ENCODE data around the gene AUNIP.

The AUNIP gene

DNA sequence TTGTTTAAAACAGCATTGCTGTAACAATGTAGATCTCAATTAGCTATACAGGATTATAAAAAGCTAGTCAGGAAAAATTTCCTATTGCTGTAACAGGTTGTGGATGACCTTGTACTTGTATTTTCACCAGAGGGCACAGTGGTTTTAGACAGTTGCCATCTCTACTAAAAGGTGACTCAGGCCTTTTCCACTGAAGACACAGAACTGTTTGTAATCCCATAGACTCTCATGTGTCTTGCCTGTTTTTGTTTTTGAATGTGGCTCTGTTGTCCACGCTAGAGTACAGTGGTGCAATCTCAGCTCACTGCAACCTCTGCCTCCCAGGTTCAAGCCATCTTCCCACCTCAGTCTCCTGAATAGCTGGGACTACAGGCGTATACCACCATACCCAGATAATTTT is 33.7 kb downstream of the AUNIP start:
- DNase-seq: no peak

DNA sequence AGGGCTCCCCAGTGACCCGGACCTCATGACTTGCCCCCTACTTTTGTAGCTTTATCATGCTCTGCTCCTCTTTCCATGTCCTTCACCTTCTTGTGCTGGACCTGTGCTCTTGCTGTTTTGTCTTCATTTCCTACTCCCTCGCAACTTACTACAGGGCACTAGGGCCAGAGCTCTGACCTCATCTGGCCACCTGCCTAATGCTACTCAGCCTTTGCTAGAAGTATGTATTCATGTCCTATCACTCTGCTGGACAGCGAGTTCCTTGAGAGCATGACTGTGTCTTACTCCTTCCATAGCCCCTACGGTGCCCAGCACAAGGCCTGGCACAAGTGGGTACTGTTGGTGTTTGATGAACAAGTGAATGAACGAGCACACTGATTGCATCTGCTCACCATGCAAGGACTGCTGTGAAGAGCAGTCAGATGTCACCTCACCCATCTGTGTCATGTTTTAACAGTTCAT is 37.6 kb downstream of the AUNIP start:
- no peak for DNase-seq

DNA sequence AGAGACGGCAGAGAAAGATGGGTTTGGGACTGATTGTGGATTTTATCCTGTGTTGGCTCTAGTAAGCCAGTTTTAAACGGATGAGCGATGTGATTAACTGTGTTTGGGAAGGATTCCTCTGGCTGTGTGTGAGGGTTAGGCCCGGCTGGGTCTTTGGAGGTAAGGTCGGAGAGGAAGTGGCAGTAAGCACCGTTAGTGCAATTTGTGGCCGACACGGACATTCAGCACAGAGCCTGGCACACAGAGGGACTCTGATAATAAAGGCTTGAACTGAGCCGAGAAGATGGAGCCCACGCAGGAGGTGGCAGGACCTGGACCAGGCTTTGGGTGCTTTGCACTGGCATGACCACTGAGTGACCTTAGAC is 38.2 kb downstream of the AUNIP start:
- no peak for DNase-seq

DNA sequence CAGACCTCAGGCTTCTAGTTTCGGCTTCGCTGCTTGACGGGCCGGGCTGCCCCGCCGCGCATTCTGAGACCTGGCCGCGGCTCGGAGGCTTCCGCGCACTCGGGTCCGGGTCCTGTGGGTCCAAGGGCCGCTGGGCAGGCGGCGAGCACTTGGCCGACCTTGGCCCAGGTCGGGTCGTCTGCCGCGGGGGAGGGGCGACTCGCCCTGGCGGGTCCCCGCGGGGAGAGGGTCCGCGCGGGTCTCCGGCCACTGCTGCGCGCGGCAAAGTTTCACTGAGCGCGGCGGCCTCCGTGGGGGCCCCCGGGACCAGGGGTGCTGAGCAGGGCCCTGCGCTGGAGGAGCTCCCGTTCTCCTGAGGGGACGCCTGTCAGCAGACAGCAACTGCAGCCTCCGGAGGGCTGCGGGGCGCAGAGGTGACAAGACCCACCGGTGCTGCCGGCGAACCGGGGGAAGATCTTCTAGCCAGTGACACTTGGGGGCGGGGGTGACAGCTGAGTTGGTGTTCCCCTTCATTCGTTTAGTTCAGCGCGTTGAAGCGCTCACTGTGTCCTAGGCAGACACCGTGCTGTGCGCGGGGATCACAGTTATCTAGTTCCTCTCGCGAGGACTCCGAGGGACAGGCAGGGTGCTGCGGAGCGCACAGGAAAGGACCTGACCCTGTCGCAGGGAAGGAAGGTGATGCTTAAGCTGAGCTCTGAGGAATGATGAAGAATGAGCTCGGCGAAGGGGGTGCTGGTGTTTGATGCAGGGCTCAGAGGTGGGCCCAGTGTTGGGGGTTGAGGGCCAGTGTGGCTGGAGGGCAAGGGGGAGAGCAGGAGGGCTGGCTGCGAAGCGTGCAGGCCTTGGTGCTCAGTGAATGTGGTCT is 38.8 kb downstream of the AUNIP start:
- peak; percentile 71 for DNase-seq

DNA sequence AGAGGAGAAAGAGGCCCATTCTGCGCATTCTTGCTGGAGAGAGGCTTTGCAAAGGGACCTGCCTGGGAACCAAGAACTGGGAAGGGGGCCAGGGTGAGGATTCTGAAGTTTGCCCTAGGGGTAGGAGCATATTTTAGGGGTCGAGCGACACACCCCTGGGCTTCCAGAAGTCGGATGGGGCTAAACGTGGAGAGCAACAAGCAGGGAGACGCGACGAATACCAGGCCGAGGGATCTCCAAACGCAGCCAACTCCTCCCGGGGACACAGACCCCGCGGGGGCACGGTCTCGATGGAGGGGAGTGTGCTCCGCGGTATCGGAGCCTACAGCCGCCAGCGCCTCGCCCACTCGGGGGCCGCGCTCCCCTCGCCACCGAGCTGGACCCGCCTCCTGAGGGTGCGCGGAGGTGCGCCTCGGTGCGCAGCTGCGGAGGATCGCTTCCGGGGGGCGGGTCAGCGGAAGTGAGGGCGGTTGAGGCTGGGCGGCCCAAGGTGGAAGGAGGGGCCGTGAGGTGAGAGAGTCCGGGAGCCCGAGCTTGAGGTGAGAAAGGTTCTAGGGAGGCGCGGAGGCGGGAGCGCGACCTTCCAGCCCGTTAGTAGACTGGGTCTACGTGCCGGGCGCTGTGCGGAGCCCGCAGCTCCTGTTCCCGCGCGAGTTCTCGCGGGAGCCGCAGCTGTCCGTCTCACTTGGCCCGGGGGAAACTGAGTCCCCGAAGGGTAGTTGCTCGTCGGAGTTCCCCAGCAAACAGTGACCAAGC is 39.6 kb downstream of the AUNIP start, which contains the start of gene MTFR1L:
Gene MTFR1L, plus strand, starts transcription at position 464 of the 756 bp plus-strand sequence. CDS start 3,151 bp downstream, outside the sequence.
- peak; percentile 93 for DNase-seq

DNA sequence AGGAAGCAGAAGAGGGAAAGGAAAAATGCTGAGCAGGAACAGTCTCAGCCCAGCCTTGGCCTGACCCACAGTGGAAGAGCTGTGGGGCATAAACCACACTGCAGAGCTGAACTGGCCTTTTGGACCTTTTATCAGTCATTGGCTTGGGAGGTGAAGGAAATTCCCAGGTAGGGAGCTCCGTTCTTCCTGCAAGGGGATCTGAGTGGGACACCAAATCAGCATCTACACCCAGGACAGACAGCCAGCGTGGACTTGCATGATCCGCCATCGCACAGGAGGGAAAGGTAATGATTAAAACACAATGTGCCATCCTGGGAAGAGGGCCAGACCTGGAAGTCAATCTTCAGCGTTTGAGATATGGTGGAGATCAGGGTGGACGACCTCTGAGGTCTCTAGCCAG is 40.7 kb downstream of the AUNIP start:
- DNase-seq: no peak

DNA sequence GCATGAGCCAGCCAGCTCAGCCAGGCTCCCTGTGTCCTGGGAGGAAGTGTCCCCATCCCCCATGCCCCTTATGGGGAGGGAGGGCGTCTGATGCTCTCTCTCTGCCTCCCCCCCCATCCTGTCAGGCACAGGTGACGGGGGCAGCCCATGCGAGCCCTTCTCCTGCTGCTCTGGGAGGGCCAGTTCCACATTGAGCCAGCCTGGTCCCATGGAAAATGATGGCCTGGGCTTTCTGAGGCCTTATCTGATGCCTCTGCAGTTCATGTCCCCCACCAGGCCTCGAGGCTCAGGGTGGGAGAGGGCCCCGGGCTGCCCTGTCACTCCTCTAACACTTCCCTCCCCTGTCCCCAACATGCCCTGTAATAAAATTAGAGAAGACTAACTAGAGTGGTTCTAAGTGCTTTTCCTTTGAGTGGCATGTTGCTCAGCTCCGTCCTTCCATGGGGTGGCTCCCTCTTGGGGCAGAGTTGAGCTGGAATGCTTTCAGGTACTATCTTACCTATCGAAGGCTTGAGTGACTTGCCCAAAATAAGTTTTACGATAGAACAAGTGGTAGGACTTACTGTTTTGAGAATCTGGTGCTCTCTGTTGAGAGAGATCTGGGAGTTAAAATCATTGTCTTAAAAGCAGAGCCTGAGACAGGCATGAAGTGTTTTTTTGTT is 41.3 kb downstream of the AUNIP start:
- DNase-seq: no peak

DNA sequence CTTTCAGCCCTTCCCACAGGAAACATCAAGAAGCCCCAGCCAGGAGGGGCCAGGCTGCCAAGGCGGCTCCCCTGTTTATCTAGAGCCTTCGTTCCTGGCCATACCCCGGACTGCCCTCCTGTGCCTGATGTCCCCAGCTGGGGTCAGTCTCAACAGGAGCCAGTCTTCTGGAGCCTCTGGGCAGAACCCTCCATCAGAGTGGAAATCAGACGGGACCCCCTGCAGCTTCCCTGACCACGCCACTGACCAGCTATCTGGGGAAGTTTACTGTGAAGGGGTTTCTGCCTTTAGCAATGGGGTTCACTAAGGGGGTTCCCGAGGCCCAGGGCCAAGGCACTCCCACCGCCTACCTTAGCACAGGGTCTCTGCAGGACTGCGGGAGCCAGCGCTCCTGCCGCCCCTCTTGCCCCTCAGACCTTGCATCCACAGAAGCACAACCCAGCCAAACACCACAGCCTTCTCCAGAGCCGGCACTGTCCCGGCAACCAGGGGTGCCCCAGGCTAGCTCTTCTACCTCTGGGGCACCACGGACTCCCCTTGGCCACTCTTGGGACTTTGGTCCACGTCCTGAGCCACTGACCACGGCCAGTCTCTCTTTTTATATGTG is 43.0 kb downstream of the AUNIP start:
- DNase-seq: no peak

DNA sequence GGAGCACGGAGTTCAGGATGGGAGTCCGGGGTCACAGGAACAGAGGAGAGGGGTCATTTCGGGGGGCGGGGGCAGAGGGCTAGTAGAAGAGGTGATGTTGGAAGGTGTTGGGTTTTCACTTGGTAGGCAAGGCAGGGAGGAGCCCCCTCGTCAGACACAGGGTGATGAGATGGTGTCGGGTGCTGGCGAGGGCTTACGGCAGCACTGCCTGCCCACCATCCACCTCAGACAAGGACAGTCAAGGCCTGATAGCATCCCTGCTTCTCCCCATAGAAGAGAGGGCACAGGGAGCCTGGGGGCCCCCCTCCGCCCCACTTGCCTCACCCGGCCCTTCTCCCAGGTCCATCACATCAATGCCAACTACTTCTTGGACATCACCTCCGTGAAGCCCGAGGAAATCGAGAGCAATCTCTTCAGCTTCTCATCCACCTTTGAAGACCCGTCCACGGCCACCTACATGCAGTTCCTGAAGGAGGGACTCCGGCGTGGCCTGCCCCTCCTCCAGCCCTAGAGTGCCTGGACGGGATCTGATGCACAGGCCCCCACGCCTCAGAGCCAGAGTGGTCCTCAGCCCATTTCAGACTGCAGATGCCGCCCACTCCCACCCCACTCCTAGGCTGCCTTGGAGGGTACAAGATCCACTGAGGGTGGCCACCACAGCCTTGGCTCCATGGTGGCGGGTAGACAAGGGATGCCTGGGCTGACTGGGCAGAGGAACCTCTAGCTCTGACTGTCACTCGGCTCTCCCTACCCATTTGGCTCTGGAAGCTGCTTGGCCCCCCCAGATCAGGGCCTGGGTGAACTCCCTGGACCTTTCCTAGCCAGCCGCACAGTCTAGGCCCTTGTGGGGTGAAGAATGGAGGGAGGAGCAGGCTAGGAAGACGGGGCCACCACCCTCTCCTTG is 43.8 kb downstream of the AUNIP start:
- no peak for DNase-seq

DNA sequence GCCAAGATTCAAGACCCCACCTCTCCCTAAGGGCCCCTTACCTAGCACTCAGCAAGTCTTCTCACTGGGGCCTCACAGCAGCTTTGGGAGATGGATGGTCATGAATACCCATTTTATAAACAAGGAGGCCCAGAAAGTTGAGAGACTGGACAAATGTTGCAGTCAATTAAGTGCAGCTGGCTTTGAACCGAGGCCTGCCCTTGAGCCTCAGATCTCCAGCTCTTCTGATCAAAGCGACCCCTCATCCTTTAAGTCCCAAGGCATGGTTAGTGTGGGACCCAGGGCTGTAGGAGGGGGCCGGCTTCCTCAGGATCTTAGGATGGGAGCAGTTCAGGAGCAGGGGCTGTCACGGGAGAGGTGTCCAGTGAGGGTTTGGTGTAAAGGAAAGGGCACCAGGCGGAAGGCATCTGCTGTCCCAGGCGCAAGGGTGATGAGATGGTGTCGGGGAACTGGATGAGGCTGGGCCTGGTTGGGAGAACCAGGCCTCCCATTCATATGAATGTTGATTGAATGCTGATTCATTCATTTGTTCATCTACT is 44.6 kb downstream of the AUNIP start:
- no peak for DNase-seq

DNA sequence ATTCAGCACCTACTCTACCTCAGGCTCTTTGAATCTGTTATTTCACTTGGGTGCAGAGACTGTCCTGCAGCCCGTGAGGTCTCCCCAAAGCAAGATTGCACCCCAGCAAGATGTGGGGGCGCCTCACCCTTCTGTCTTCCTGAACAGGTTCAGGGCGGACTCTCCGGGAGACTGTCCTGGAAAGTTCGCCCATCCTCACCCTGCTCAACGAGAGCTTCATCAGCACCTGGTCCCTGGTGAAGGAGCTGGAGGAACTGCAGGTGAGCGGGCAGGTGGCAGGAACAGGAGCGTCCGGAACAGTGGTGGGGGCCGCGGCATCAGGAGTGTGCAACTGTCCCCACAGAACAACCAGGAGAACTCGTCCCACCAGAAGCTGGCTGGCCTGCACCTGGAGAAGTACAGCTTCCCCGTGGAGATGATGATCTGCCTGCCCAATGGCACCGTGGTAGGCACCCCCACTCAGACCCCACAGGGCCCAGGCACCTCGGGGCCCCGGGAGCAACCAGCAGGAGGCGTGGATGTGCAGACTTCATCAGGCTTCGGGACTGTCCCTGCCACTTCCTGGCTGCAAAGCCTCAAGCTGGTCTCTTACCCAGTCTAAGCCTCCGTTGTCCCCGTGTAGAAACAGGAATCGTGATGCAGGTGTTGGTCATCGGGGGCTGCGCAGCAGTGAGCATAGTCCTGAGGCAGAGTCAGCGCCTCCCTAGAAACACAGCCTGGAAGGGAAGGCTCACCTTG is 45.4 kb downstream of the AUNIP start:
- no peak for DNase-seq

DNA sequence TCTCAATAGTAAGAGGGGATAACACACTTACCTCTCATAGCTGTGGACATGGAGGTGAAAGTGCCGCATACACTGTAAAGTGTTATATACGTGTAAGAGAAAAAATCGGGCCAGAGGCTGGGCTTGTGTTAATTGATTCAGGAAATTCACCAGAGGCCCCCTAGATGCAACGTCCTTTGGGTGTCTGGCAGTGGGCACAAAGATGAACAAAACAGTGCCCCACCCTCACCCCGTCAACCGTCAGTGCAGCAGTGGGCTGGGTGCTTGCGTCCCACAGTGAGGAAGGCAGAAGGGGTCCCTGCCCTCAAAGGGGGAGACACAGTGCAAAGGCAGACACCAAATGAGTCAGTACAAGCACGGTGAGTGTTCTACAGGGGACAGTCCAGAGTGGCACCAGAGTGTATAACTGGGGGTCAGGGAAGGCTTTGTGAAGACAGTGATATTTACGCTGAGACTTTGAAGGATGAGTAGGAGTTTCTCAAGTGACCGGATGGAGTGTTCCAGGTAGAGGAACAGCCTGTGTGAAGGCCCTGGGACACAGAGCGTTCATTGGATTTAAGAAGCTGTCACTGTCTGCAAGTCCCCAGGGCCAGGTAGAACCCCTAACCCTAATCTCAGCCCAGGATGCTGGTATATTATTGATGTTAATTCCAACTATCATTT is 46.1 kb downstream of the AUNIP start:
- DNase-seq: no peak

DNA sequence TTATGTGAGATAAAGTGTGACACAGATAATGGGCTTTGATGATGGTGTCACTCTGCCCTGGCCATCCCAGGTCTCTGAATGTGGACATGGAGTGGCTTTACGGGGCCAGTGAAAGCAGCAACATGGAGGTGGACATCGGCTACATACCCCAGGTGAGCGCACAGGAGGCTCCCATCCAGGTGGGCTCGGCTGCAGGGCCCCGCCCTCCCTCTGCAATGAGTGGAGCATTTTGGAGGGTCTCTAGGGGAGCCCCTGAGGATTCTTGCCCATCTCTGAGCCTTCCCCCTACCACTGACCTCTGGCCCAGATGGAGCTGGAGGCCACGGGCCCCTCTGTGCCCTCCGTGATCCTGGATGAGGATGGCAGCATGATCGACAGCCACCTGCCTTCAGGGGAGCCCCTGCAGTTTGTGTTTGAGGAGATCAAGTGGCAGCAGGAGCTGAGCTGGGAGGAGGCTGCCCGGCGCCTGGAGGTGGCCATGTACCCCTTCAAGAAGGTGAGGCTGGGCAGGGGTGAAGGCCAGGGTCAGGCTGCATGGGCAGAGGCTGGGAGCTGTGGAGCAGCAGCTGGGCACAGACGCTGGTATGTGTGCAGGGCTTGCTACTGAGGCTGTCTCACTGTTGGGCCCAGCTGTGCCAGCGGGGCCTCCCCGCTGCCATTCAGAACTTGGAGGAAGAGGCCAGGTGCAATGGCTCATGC is 47.7 kb downstream of the AUNIP start:
- no peak for DNase-seq

DNA sequence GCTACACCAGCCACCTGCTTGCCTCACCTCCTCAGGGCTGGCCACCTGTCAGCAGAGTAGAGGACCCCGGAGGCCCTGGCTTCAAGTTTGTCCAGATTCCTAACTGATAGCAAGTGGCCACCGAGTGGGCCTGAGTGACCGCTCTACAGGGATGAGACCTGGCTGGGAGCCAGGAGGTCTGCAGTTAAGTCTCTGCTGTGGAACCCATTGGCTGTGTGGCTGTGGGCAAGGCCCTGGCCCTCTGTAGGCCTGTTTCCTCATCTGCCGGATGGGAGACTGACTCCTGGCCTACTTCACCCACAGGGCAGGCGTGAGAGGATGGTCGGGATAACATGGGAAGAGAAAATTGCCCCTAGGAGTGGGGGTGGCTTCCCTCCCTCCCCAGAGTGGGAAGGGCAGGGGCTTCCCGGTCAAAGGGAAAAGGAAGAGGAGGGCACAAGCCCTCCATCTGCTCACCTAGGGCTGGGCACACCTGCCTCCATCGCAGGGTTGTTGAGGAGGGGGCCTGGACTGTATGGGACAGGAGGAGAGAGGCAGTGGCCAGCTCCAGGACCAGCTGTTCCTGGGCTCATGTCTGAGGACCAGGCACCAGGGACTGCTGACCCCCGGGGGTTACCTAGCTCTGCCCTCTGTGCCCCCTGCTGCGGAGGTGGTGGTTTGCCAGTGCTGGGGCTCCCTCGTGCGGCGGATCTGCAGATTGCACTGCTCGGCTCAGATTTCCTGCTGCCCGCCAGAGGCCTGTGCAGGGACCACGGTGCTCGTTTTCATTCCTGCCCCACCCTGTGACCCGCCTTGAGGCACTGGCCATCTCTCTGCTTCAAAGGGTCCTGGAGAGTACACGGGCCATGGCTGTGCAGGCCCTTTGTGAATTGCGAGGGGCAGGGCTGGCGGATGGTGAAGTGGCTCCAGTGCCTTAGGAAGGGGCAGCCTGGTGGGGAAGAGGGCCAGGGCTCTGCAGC is 48.6 kb downstream of the AUNIP start:
- peak; percentile 69 for DNase-seq

DNA sequence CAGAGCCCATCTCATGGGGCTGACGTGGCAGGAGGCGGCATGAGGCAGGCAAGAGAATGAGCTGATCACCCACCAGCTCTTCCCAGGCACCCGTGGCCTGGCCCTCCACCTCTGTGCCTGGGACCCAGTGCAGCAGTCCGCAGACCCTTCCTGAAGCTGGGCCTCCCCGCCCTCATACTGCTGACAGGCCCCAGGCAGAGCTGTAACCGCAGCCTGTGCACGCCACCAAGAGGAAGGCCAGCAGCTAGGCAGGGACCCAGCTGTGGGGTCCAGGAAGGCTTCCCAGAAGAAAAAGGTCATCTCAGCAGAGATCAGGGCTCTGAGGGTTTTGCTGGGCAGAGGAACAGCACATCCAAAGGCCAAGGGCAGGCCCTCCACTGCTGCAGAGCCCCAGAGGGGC is 49.3 kb downstream of the AUNIP start:
- DNase-seq: no peak

DNA sequence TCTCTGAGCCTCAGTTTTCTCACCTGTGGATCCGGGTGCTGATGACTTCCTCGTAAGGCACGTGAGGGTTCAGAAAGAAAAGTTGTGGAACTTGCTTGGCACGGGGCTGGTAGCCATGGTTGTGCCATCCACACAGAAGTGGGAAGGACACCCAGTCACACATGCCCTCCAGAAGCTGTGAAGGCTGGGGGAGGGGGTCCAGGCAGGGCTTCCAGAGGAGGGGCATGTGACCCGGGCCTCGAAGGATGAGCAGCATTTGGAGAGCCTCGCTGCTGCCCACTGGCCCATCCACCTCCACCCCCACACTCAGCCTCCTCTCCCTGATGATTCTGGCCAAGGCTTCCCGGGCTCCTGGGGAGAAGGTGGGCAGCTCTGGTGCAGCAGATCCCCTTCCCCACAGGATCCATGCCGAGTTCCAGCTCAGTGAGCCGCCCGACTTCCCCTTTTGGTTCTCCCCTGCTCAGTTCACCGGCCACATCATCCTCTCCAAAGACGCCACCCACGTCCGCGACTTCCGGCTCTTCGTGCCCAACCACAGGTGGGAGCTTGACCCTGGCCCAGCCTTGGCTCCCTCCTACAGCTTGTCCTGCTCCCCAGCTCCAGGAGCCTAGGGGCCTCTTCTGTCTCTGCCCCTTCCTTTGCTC is 49.9 kb downstream of the AUNIP start:
- DNase-seq: no peak

DNA sequence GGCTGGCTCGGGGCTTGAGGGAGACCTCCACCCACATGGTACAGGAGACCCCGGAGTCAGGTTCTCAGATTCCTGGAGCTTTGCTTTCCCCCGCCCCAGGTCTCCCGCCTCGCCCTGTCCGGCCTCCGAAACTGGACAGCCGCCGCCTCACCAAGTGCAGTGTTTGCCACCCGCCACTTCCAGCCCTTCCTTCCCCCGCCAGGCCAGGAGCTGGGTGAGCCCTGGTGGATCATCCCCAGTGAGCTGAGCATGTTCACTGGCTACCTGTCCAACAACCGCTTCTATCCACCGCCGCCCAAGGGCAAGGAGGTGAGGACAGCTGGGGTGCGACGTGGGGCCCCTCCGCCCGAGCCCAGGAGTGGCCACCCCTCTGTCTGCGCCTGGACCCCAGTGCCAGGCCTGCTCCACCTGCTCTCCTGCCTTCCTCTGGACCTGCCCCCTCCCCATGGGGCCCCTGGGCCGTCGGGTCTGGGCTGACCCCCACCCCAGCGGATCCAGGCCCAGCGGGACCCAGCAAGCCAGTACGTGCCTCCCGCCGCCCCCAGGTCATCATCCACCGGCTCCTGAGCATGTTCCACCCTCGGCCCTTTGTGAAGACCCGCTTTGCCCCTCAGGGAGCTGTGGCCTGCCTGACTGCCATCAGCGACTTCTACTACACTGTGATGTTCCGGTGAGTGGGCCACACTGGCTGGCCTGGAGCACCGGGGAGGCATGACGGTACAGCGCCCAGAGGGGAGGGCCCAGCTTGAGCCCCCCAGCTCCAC is 50.6 kb downstream of the AUNIP start:
- no peak for DNase-seq

Data from stimulated activated naive CD4-positive, alpha-beta T cell treated with Interleukin-2 at 50 U/mL for 16 hours (primary cell).